HG02571 (cell line): Measurements from ENCODE around the gene RTN1.

Experiments used
- ATAC-seq: cut with Tn5 transposase; IDR thresholded peaks from one replicate; pipeline ENCODE4 v1.9.1; 2021; ENCODE audit warnings: mild to moderate bottlenecking, moderate library complexity; ENCODE audit not compliant: unreplicated experiment

Gene RTN1

GRCh38 chr14:59570122-59570521, 300.5 kb downstream of the RTN1 start:
- no peak for ATAC-seq

DNA sequence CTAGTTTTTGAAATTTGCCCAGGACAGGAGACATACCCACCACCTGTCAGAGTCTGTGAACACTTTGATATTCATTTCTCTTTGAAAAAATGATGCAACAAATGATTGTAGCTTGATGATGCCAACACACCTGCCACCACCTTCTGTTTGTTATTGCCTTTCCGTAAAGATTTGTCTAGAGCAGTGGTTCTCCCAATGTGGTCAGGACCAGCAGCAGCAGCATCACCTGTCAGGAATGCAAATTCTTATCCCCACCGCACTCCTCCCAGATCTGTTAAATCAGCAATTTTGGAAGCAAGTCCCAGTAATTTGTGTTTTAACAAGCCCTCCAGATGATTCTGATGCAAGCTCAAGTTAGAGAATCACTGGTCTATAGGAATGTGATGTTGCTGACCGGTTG, 303.9 kb downstream of the RTN1 start:
- no peak for ATAC-seq

GRCh38 chr14:59566296-59566695, 304.3 kb downstream of the RTN1 start:
- ATAC-seq: no peak

DNA sequence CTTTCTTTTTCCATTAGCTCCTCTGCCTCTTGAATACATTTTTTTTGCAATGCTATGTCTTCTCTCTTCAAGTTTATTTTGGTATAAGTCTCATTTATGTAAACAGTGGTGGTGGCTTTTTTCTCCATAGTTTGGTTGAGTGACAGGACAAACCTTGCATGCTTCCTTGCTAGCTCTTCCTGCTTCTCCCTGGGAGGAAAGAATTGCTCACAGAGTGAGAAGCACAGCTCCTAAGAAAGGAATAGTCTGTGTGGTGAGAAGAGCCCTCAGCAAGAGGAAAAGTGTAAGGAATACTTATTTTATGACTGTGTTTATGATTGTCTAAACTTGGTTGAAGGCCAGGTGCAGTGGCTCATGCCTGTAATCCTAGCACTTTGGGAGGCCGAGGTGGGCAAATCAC, 305.5 kb downstream of the RTN1 start:
- ATAC-seq: no peak

- no peak for ATAC-seq
Measured at GRCh38 chr14:59564366-59564765, 306.2 kb downstream of the RTN1 start.

DNA sequence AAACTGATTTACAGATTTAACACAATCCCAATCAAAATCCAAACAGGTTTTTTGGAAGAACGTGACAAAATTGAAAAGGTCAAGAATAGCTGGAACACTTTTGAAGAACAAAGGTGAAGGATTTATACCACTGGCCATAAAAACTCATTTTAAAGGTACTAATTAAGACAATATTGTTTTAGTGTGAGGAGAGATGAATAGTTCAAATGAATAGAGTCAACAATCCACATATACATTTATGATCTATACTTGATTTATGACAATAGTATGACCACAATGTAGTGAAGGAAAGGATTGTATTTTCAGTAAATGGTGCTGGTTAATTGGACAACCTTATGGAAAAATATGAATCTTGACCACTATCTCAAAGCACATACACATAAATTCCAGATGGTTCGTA, 323.3 kb downstream of the RTN1 start:
- no peak for ATAC-seq
